Peyer's patch (tissue), 4 donors: ENCODE measurements around the gene DPEP1. TPM values are rescaled to one million over a fixed set of nuclear protein-coding genes. Genes with fewer than 3 reads are reported as not detected.
A peak's percentile ranks its signal among the peaks of the same experiment; 100 is the strongest.
"Not testable (repeated sequence)": the region's sequence is repeated elsewhere in the genome, so short reads cannot be mapped to it uniquely, and the experiment has no call there.

Experiments
- DNase-seq, 3 donors: peaks; one replicate each; pipeline ENCODE4 v3.0.0-alpha.2; 2017 to 2019
- H3K27ac ChIP-seq, 4 donors: fragments of 200-600 bp; sonication (generic); one replicate each; pipeline ENCODE4 v1.5.1; 2016 to 2019
- H3K27me3 ChIP-seq, 2 donors: fragments of 200-600 bp; sonication (generic); one replicate each; pipeline ENCODE4 v1.5.1; 2019
- H3K36me3 ChIP-seq, 3 donors: fragments of 200-600 bp; sonication (generic); one replicate each; pipeline ENCODE4 v1.5.1; 2016 to 2019
- H3K4me1 ChIP-seq, 4 donors: fragments of 200-600 bp; sonication (generic); one replicate each; pipeline ENCODE4 v1.5.1; 2016 to 2019
- H3K4me3 ChIP-seq, 4 donors: fragments of 200-600 bp; sonication (generic); 1 replicate in 3 of 4; 2 replicates in 1 of 4; pipeline ENCODE4 v1.5.1; 2016 to 2019; ENCODE audit warnings: mild to moderate bottlenecking in 1 of 4
- H3K9me3 ChIP-seq, 4 donors: fragments of 200-600 bp; sonication (generic); one replicate each; pipeline ENCODE4 v1.5.1; 2016 to 2019; ENCODE audit warnings: mild to moderate bottlenecking in 1 of 4
- POLR2A ChIP-seq, 2 donors: fragments of 450-650 bp; IDR thresholded peaks; one replicate each; pipeline ENCODE4 v1.5.1; 2017; ENCODE audit warnings: antibody characterized with exemption in 2 of 2, mild to moderate bottlenecking in 2 of 2, moderate library complexity in 2 of 2
- total RNA-seq, 4 donors: library from RNA; depleted of rRNA; stranded (reverse); fragments of >200 nt; gene quantifications; one replicate each; pipeline ENCODE4 v1.1.0, GENCODE V29; 2016
- TF ChIP-seq, protein P1 (sequence below), 6 experiments: fragments of 450-650 bp in 4 of 6; fragments of 200-600 bp in 2 of 6; sonication (generic) in 1 of 6; IDR thresholded peaks; one replicate each; pipeline ENCODE4 v1.5.1; 2017 to 2019; ENCODE audit warnings: antibody characterized with exemption in 6 of 6, mild to moderate bottlenecking in 3 of 6, moderate library complexity in 1 of 6

Gene DPEP1
- total RNA-seq, 4 donors from 2014 or later, result 272 to 3,324 (median 2,161) TPM

GRCh38 chr16:89668790-89669158 is 55.3 kb downstream of the DPEP1 start:
- Histone ChIP-seq H3K9me3 (no peaks in the 10 kb centered on the region), H3K36me3 (no peaks in the 10 kb centered on the region), H3K4me3 (peak overlapping the region in 2 of 4 donors; percentile 36 to 41), H3K4me1 (peaks cover 0 to 13% (median 0%) of the 10 kb centered on the region in 4 donors), H3K27ac (peak overlapping the region in 3 of 4 donors; percentile 40 to 89 (median 79)), H3K27me3 (no peaks in the 10 kb centered on the region)
- peak in 1 of 3 donors; percentile 67 for DNase-seq
- peak in 1 of 2 donors; percentile 15 for TF ChIP-seq POLR2A (IDR thresholded peaks at IDR 0.05)
- TF ChIP-seq, protein P1, sequence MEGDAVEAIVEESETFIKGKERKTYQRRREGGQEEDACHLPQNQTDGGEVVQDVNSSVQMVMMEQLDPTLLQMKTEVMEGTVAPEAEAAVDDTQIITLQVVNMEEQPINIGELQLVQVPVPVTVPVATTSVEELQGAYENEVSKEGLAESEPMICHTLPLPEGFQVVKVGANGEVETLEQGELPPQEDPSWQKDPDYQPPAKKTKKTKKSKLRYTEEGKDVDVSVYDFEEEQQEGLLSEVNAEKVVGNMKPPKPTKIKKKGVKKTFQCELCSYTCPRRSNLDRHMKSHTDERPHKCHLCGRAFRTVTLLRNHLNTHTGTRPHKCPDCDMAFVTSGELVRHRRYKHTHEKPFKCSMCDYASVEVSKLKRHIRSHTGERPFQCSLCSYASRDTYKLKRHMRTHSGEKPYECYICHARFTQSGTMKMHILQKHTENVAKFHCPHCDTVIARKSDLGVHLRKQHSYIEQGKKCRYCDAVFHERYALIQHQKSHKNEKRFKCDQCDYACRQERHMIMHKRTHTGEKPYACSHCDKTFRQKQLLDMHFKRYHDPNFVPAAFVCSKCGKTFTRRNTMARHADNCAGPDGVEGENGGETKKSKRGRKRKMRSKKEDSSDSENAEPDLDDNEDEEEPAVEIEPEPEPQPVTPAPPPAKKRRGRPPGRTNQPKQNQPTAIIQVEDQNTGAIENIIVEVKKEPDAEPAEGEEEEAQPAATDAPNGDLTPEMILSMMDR (IDR thresholded peaks at IDR 0.05), result no peak

DNA sequence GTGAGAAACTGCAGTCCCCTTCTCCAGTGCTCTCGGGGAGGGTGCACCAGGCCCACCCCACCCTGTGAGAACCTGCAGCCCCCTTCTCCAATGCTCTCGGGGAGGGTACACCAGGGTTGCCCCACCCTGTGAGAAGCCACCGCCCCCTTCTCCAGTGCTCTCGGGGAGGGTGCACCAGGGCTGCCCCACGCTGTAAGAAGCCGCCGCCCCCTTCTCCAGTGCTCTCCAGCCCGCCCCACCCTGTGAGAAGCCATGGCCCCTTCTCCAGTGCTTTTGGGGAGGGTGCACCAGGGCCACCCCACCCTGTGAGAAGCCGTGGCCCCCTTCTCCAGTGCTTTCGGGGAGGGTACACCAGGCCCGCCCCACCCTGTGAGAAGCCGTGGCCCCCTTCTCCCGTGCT is 56.3 kb downstream of the DPEP1 start:
- H3K9me3 ChIP-seq, result no peaks in the 10 kb centered on the region
- peaks cover 0 to 13% (median 0%) of the 10 kb centered on the region in 4 donors for H3K4me1 ChIP-seq
- no peak overlapping the region for H3K27ac ChIP-seq
- TF ChIP-seq, protein P1 (IDR thresholded peaks at IDR 0.05), result no peak
- no peak for TF ChIP-seq POLR2A (IDR thresholded peaks at IDR 0.05)
- no peaks in the 10 kb centered on the region for H3K27me3 ChIP-seq
- H3K36me3 ChIP-seq, result no peaks in the 10 kb centered on the region
- DNase-seq, result no peak
- H3K4me3 ChIP-seq, result no peak overlapping the region

DNA sequence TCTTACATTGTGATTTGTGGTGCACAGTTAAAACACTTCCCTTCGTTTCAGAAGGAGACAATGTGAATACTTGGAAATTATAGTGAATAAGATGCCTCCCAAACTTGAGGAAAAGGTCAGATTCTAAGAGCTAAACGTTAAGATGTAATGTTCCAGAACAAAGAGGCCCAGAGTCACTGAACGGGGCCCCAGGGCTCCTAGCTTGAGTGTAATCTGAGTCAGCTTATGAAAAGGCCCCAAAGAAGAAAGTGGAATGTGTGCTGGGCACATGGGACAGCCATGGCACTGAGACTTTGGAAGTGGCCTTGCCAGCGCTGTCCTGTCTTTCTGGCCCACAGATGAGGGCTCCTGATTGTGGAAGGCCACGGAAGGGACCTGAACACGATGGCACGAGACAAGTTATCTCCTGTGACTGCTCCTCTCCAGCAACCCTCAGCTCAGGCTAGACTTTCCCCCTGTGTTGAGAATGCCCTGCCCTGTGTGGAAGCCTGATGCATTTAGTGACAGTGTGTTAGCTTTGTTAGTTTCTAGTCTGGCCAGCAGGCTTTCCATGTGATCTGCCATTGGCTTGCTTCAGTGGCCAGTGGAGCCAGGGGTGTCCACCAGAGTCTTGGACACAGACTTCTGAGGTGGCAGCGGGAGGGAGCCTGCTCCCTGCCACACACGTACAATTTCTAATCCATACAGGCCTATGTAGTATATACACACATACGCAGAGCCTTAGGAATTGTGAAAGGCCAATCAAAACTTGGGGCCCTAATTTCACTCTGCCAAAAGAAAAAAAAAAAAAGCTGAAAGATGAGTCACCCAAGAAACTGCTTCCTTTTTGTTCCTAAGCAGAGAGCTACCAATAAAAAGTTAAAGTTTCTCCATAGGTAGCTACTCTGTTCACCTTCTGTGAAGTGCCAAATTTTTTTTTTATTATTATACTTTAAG is 57.3 kb downstream of the DPEP1 start:
- Histone ChIP-seq H3K36me3 (no peaks in the 10 kb centered on the region), H3K9me3 (no peaks in the 10 kb centered on the region), H3K27ac (peak overlapping the region in 1 of 4 donors; percentile 73), H3K4me3 (no peak overlapping the region), H3K27me3 (no peaks in the 10 kb centered on the region), H3K4me1 (peaks cover 0 to 13% (median 0%) of the 10 kb centered on the region in 4 donors)
- DNase-seq, result no peak
- TF ChIP-seq, protein P1 (IDR thresholded peaks at IDR 0.05), result no peak
- TF ChIP-seq POLR2A (IDR thresholded peaks at IDR 0.05), result no peak

DNA sequence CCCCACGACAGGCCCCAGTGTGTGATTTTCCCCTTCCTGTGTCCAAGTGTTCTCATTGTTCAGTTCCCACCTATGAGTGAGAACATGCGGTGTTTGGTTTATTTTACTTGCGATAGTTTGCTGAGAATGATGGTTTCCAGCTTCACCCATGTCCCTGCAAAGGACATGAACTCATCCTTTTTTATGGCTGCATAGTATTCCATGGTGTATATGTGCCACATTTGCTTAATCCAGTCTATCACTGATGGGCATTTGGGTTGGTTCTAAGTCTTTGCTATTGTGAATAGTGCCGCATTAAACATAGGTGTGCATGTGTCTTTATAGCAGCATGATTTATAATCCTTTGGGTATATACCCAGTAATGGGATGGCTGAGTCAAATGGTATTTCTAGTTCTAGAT is 58.1 kb downstream of the DPEP1 start:
- DNase-seq, H3K9me3 ChIP-seq, H3K36me3 ChIP-seq, H3K27ac ChIP-seq, H3K4me3 ChIP-seq, H3K27me3 ChIP-seq: not testable (repeated sequence)
- peaks cover 0 to 13% (median 0%) of the 10 kb centered on the region in 4 donors for H3K4me1 ChIP-seq

GRCh38 chr16:89672177-89672941 is 58.9 kb downstream of the DPEP1 start:
- Histone ChIP-seq H3K4me1 (peaks cover 0 to 13% (median 0%) of the 10 kb centered on the region in 4 donors), H3K9me3 (no peaks in the 10 kb centered on the region), H3K36me3 (no peaks in the 10 kb centered on the region), H3K27me3 (no peaks in the 10 kb centered on the region), H3K27ac (no peak overlapping the region), H3K4me3 (no peak overlapping the region)
- no peak for TF ChIP-seq POLR2A (IDR thresholded peaks at IDR 0.05)
- TF ChIP-seq, protein P1 (IDR thresholded peaks at IDR 0.05), result no peak
- DNase-seq, result no peak

DNA sequence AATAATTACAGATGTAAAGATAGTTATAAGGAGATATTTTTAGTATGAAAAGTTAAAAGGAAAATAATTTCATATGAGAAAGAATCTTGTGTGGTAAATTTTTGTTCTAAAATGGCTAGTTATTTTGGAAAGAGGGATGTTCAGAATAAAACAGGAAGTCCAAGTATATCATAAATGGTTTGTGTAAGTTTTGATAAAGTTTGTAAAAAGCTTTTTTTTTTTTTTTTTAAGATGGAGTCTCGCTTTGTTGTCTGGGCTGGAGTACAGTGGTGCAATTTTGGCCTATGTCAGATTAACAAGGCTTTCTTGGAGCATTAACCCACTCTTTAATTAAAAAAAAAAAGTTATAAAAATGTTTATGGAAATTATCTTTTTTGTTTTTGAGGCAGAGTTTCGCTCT is 64.8 kb downstream of the DPEP1 start:
- no peak for TF ChIP-seq POLR2A (IDR thresholded peaks at IDR 0.05)
- TF ChIP-seq, protein P1 (IDR thresholded peaks at IDR 0.05), result no peak
- no peak overlapping the region for H3K27ac ChIP-seq
- H3K4me1 ChIP-seq, result no peaks in the 10 kb centered on the region
- no peak for DNase-seq
- no peaks in the 10 kb centered on the region for H3K27me3 ChIP-seq
- no peak overlapping the region for H3K4me3 ChIP-seq
- H3K36me3 ChIP-seq, result no peaks in the 10 kb centered on the region
- H3K9me3 ChIP-seq, result no peaks in the 10 kb centered on the region
